ENCODE measurements around the gene PPM1K.

Gene PPM1K

DNA sequence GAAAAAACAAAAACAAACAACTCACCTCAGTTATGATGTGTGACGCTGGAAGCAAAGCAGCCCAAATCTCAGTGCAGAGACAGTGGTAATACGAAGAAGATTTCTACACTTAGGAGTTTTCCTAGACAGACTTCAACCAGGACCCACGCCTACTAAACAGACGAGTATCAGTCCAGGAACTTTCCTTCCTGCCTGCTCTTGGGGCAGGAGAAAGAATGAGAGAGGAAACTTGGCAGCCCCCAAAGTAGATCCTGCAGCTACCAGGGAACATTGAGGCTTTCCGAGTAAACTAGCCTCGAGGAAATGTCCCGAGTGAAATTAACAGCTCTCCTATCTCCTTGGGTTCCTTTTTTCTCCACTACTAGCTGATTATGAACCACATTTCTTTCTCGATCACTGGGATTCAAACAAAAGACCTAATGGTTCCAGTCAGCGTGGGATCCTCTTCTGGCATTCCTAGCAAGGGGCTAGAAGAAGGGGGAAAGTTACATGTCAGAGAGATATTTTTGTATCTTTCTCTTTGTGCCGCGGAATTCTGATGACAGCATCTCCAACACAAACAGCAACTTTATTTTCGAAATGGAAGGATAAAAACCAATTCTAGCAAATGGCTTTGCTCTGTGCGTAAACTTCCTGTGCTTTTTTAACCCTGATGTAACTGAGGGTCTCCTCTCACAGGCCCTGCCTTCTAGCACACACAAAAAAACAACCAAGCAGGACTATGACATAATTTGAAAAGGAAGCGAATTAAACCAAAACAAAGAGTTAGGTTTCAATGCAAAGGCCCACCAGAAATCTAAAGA lies 53.2 kb downstream of the PPM1K start:
- in situ Hi-C loops (cut with HindIII; ENCODE audit: low pct_ligation_motif_present, low pct_unique_long_range_greater_than_20kb, low sequenced_read_pairs) = loop anchor here (25.0 kb wide), 1 partner anchor 281 kb away; the partner anchor contains the start of gene PYURF

DNA sequence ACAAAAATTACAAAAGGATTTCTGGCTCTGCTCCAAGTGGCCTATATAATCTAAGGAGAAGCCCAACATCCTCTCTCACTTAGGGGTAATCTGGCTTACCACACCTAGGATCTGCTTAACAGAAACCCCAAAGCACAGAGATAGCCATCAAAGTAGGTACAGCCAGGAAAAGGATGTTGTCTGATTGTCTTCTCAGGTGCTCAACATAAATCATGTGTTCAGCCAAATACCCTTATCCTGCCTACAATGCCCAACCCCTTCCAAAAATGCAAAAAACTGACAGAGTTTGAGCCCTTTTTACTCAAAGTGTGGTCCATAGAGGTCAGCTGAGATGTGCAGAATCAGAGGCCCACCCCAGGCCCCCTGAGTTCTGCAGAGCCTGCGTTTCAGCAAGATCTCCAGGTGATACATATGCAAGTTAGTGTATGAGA lies 53.9 kb downstream of the PPM1K start:
- DNase-seq = no peak
- in situ Hi-C loops (cut with HindIII; ENCODE audit: low pct_ligation_motif_present, low pct_unique_long_range_greater_than_20kb, low sequenced_read_pairs) = loop anchor here (25.0 kb wide), 1 partner anchor 282 kb away; the partner anchor contains the start of gene PYURF

More for the DNA sequence above, 53.2 kb downstream of the PPM1K start:
- no peak for DNase-seq

DNA sequence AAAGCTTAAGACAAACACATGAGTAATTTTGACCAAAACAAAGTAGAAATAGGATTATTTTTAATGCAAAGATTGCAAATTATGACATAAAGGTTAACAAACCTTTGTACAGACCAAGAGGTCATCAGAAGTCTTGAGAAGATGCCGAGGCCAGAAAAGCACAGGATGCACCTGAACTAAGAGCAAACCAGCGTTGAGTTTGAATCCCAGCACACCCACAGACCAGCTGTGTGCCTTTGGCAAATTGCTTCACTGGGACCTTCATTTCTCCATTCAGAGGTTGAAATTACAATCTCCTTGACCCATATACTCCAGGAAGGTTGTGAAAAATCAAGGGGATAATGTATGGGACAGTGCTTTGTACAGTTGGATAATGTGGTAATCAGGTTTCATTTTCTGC lies 56.6 kb downstream of the PPM1K start:
- no peak for DNase-seq
- in situ Hi-C loops (cut with HindIII; ENCODE audit: low pct_ligation_motif_present, low pct_unique_long_range_greater_than_20kb, low sequenced_read_pairs) = loop anchor here (25.0 kb wide), 1 partner anchor 285 kb away; the partner anchor contains the start of gene PYURF

DNA sequence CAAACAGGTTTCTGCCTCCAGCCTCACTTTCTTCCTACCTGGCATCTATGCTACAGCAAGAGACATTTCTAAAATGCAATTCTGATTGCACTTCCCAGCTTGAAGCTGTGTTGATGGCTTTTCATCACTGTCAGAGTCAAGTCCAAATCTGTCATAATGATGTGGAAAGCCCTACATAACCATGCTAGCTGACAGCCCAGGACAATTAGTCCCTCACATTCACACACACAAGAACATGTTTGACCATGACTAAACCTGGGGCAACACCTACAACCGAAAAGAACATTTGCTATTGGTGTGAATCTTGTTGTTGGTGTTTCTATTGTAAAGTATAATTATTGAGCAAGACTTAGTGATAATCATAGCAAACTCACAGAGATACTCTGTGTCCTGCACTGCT lies 58.2 kb downstream of the PPM1K start:
- DNase-seq = no peak
- in situ Hi-C loops (cut with HindIII; ENCODE audit: low pct_ligation_motif_present, low pct_unique_long_range_greater_than_20kb, low sequenced_read_pairs) = loop anchor here (25.0 kb wide), 1 partner anchor 286 kb away; the partner anchor contains the start of gene PYURF

DNA sequence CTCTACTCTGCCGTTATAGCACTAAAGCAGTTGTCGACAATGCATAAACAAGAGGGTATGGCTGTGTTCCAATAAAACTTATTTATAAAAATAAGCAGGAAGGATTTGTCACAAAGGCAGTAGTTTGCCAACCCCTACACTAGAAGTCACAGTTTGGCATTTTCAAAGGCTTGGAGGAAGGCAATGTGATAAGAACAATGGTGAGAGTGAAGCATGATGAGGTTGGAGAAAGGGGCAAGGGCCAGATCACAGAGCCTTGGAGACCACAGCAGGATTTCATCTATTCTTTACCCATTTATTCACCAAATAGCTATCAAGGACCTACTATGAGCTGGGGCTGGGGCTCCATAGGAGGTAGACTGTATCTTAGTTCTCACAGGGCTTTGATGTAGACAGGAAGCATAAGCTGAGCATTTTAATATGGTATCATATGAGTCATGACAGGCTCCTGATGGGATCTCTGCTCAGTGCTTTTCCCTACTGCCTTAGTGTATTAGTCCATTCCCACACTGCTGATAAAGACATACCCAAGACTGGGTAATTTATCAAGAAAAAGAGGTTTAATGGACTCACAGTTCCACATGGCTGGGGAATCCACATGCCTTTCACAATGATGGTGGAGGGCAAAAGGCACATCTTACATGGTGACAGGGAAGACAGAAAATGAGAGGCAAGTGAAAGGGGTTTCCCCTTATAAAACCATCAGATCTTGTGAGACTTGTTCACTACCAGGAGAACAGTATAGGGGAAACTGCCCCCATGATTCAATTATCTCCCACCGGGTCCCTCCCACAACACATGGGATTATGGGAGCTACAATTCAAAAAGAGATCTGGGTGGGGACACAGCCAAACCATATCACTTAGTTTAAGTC lies 58.9 kb downstream of the PPM1K start:
- no peak for DNase-seq
- in situ Hi-C loops (cut with HindIII; ENCODE audit: low pct_ligation_motif_present, low pct_unique_long_range_greater_than_20kb, low sequenced_read_pairs) = loop anchor here (25.0 kb wide), 1 partner anchor 287 kb away; the partner anchor contains the start of gene PYURF

DNA sequence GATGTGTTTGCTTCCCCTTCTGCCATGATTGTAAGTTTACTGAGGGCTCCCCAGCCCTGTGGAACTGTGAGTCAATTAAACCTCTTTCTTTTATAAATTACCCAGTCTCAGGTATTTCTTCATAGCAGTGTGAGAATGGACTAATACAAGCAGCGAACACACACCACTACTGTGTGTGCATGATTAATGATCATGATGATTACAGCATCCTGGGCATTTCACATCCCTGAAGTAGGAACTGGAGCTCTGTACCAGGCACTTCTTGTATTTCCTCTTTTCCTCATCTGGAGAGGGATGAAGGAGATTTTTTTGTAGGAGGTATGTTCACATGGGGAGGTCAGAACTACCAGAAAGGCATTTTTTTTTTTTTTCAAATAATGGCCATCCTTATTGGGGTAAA lies 60.8 kb downstream of the PPM1K start:
- in situ Hi-C loops (cut with HindIII; ENCODE audit: low pct_ligation_motif_present, low pct_unique_long_range_greater_than_20kb, low sequenced_read_pairs) = no loop called here
- DNase-seq = no peak

DNA sequence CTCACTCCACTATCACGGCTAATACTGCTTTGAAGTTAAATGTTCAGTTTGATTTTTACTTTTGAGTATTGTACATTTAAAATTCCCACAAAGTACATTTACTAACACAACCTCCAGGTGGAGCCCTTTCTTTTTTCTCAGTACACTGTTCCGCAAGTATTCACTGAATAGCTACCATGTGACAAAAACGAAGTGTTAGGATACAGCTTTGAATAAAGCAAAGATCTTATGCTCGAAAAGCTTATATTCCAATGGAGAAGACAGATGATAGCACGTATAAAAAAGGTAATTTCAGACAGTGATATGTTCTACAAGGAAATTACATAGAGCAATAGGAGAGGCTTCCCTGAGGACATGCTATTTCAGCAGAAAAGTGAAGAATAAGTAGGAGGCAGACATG lies 65.3 kb downstream of the PPM1K start:
- in situ Hi-C loops (cut with HindIII; ENCODE audit: low pct_ligation_motif_present, low pct_unique_long_range_greater_than_20kb, low sequenced_read_pairs) = no loop called here
- DNase-seq = peak; percentile 51

DNA sequence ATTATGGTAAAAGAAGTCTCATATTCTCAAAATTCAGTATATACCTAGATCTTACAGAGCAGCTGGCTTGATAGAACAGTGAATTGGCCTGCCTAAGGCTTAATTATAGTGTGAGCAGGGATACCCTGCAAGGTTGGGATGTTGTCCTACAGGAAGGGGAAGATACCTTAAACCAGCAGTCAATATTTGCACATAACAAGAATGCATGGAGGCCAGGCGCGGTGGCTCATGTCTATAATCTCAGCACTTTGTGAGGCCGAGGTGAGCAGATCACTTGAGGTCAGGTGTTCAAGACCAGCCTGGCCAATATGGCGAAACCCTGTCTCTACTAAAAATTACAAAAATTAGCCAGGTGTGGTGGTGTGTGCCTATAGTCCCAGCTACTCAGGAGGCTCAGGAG lies 67.2 kb downstream of the PPM1K start:
- no peak for DNase-seq
- in situ Hi-C loops (cut with HindIII; ENCODE audit: low pct_ligation_motif_present, low pct_unique_long_range_greater_than_20kb, low sequenced_read_pairs) = no loop called here

DNA sequence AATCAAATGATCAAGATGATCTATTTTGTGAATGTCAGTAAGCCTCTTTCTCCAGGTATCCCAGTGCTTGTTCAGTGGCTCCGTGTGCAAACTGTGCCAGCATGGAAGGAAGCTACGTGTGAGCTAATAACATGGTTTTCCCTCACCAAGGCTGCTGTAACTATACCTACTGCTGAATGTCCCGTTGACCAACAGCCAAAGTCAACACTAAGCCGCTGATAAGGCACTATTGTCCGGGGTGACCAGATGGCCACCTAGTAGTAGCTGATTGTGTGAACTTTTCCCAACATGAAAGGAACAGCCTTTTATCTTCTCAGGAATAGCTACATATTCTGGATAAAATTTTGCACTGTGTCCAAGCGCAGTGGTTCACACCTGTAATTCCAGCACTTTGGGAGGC lies 68.0 kb downstream of the PPM1K start:
- in situ Hi-C loops (cut with HindIII; ENCODE audit: low pct_ligation_motif_present, low pct_unique_long_range_greater_than_20kb, low sequenced_read_pairs) = no loop called here
- DNase-seq = no peak

DNA sequence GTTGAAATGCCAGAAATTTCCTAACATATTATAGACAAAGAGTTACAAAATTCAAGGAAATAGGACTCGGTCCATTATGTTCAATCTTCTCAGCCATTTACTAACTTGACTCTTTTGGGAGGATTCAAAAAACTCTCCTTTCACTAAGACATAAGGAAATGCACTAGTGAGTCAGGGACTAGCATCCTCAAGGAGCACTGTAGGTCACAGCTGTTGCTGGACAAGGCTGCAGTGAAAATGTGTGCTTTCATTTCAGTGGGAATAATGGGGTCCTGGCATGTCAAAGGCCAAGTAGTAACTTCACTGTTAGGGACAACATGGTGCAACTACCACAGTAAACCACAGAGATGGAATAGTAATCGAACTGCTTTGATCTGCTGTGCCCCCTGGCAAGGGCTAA lies 69.0 kb downstream of the PPM1K start:
- in situ Hi-C loops (cut with HindIII; ENCODE audit: low pct_ligation_motif_present, low pct_unique_long_range_greater_than_20kb, low sequenced_read_pairs) = no loop called here

DNA sequence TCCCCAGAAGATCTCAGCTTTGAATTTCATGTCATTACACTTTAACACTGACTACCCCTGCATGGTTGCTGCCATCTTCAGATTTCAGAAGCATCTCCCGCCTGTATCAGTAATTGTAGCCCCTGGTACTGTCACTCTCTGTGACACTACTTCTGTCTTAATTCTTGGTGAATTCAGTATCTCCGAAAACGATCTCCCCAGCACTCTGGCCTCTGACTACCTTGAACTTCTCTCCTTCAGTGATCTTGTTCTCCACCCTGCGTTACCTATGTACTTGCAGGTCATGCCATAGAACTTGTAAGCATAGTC lies 72.2 kb downstream of the PPM1K start:
- in situ Hi-C loops (cut with HindIII; ENCODE audit: low pct_ligation_motif_present, low pct_unique_long_range_greater_than_20kb, low sequenced_read_pairs) = no loop called here
- DNase-seq = no peak

More for the DNA sequence above, 69.0 kb downstream of the PPM1K start:
- DNase-seq = no peak

DNA sequence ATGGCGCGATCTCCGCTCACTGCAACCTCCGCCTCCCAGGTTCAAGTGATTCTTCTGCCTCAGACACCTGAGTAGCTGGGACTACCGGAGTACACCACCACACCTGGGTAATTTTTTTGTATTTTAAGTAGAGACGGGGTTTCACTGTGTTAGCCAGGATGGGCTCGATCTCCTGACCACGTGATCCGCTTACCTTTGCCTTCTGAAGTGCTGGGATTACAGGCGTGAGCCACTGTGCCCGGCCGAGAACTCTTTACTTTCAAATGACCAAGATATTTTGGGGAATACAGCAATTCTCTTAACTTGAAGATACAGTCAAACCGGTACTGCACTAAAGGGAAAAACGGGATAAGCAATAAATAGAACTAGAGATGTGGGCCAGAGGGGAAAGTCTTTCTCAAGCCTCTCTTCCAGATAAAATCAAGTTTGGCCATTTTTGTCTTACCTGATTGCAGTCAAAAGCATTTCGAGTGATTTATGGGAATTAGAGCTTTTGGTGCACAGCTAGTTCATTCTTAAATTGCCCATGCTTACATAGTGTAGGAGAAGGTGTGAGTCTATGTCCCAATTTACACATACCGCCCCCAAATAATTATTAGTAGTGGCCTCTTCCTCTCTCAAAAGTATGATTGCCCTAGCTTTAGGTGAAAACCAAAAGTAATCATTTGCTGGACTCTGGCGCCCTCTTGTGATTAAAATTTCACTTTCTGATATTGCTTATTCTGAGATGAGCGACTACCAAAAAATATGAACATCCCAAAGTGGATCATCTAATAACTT lies 72.7 kb downstream of the PPM1K start:
- peak; percentile 59 for DNase-seq
- in situ Hi-C loops (cut with HindIII; ENCODE audit: low pct_ligation_motif_present, low pct_unique_long_range_greater_than_20kb, low sequenced_read_pairs) = no loop called here

DNA sequence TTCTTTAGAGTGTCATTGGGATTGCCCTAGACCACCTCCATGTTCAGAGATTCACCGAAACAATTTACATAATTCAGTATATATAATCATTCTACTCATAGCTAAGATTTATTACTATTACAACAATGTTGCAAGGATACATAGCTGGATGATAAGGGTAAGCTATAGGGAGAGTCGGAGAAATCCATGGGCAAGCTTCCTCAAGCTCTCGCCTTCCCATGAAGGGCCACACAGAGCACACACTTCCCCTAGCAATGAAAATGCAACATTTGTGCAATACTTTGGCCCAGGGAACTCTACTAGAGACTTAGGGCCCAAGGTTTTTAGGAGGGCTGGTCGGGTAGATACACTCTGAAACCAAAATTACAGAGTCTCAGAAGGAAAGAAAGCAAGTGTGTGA lies 76.2 kb downstream of the PPM1K start:
- in situ Hi-C loops (cut with HindIII; ENCODE audit: low pct_ligation_motif_present, low pct_unique_long_range_greater_than_20kb, low sequenced_read_pairs) = no loop called here

More for the DNA sequence above, 76.2 kb downstream of the PPM1K start:
- no peak for DNase-seq
